Tibial nerve (tissue), 4 donors: ENCODE results near the gene DCXR. TPM values are rescaled to one million over a fixed set of nuclear protein-coding genes. Genes with fewer than 3 reads are reported as not detected.

ENCODE experiments used
- DNase-seq, 2 donors: peaks; one replicate each; pipeline ENCODE4 v3.0.0-alpha.2; 2019; ENCODE audit warnings: low spot score in 2 of 2
- H3K27ac ChIP-seq, 4 donors: fragments of 200-600 bp; sonication (generic) in 3 of 4; one replicate each; pipeline ENCODE4 v1.5.1; 2017 to 2019; ENCODE audit warnings: mild to moderate bottlenecking in 1 of 4
- H3K27me3 ChIP-seq, 2 donors: fragments of 200-600 bp; sonication (generic) in 1 of 2; one replicate each; pipeline versions ENCODE4 v1.5.1 to v1.6.0; 2017 to 2019
- H3K36me3 ChIP-seq, 3 donors: fragments of 200-600 bp; sonication (generic); one replicate each; pipeline ENCODE4 v1.5.1; 2018 to 2019
- H3K4me1 ChIP-seq, 4 donors: fragments of 200-600 bp; sonication (generic) in 3 of 4; one replicate each; pipeline ENCODE4 v1.5.1; 2017 to 2019
- H3K4me3 ChIP-seq, 4 donors: fragments of 200-600 bp; sonication (generic) in 3 of 4; one replicate each; pipeline ENCODE4 v1.5.1; 2017 to 2019; ENCODE audit warnings: mild to moderate bottlenecking in 1 of 4, moderate library complexity in 1 of 4
- H3K9me3 ChIP-seq, 4 donors: fragments of 200-600 bp; sonication (generic) in 3 of 4; one replicate each; pipeline ENCODE4 v1.5.1; 2017 to 2019
- CTCF ChIP-seq, 5 experiments: fragments of 200-600 bp in 3 of 5; fragments of 450-650 bp in 2 of 5; sonication (generic) in 3 of 5; IDR thresholded peaks; one replicate each; pipeline ENCODE4 v1.5.1; 2016 to 2019; ENCODE audit warnings: antibody characterized with exemption in 5 of 5, mild to moderate bottlenecking in 3 of 5, moderate library complexity in 2 of 5
- EP300 ChIP-seq, 2 donors: sonication (generic); formaldehyde crosslinking; IDR thresholded peaks; one replicate each; pipeline ENCODE4 v1.6.1; 2017; ENCODE audit warnings: antibody characterized with exemption in 2 of 2, mild to moderate bottlenecking in 1 of 2
- POLR2A ChIP-seq, 2 donors: fragments of 450-650 bp; IDR thresholded peaks; one replicate each; pipeline ENCODE4 v1.6.1; 2017; ENCODE audit warnings: antibody characterized with exemption in 2 of 2, mild to moderate bottlenecking in 2 of 2, moderate library complexity in 2 of 2
- WGBS, 2 donors: methylation state at CpG; one replicate each; pipeline ENCODE4 v1.1.5; 2018; 5-methylcytosine and 5-hydroxymethylcytosine counted together
- total RNA-seq, 4 donors: library from RNA; depleted of rRNA; stranded (reverse); fragments of >200 nt; gene quantifications; one replicate each; pipeline ENCODE4 v1.1.0, GENCODE V29; 2016

The DCXR gene
- total RNA-seq, 4 donors from 2014 or later, result 236 to 347 (median 269) TPM

GRCh38 chr17:82070611-82071010 lies 33.1 kb upstream of the DCXR start:
- peaks cover 0 to 9% (median 3%) of the 10 kb centered on the region in 4 donors for H3K4me1 ChIP-seq
- H3K9me3 ChIP-seq, result no peaks in the 10 kb centered on the region
- H3K27ac ChIP-seq, result no peak overlapping the region
- H3K27me3 ChIP-seq, result no peaks in the 10 kb centered on the region
- no peak overlapping the region for H3K4me3 ChIP-seq
- TF ChIP-seq CTCF (IDR thresholded peaks at IDR 0.05) (no peak), EP300 (IDR thresholded peaks at IDR 0.05) (no peak), POLR2A (IDR thresholded peaks at IDR 0.05) (no peak)
- no peaks in the 10 kb centered on the region for H3K36me3 ChIP-seq
- no peak for DNase-seq

- 19 to 26% methylated on average over 33 to 54 of the region's 88 CpGs for WGBS, 2 donors
- DNase-seq, result peak in 1 of 2 donors; percentile 20
- Histone ChIP-seq H3K9me3 (no peaks in the 10 kb centered on the region), H3K4me3 (peak within 1 kb of the TSS; percentile 71 to 97 (median 86)), H3K4me1 (peaks cover 0 to 30% (median 14%) of the 10 kb centered on the region in 4 donors), H3K27me3 (no peaks in the 10 kb centered on the region), H3K27ac (peak within 1 kb of the TSS; percentile 72 to 95 (median 91)), H3K36me3 (peaks cover 0 to 35% (median 6%) of the 10 kb centered on the region in 3 donors)
- TF ChIP-seq EP300 (IDR thresholded peaks at IDR 0.05) (peak in 1 of 2 donors; percentile 82), POLR2A (IDR thresholded peaks at IDR 0.05) (peak in 1 of 2 donors; percentile 53), CTCF (IDR thresholded peaks at IDR 0.05) (peak in 1 of 5 experiments; percentile 51)
Measured at GRCh38 chr17:82065638-82066303, 28.3 kb upstream of the DCXR start, which contains the start of gene DUS1L. Gene DUS1L (minus strand): TSS chr17:82065804. CDS start chr17:82065059, 745 bp downstream.

GRCh38 chr17:82065193-82065637 lies 27.7 kb upstream of the DCXR start:
- H3K4me1 ChIP-seq, result peaks cover 0 to 30% (median 14%) of the 10 kb centered on the region in 4 donors
- peaks cover 0 to 40% (median 10%) of the 10 kb centered on the region in 3 donors for H3K36me3 ChIP-seq
- no peaks in the 10 kb centered on the region for H3K27me3 ChIP-seq
- 0% methylated on average over 7 to 37 of the region's 47 CpGs for WGBS, 2 donors
- no peaks in the 10 kb centered on the region for H3K9me3 ChIP-seq
- no peak for TF ChIP-seq CTCF (IDR thresholded peaks at IDR 0.05)
- TF ChIP-seq EP300 (IDR thresholded peaks at IDR 0.05), result no peak
- TF ChIP-seq POLR2A (IDR thresholded peaks at IDR 0.05), result no peak
- H3K27ac ChIP-seq, result peak overlapping the region; percentile 72 to 93 (median 84)
- H3K4me3 ChIP-seq, result peak overlapping the region; percentile 71 to 97 (median 86)
- no peak for DNase-seq

DNA sequence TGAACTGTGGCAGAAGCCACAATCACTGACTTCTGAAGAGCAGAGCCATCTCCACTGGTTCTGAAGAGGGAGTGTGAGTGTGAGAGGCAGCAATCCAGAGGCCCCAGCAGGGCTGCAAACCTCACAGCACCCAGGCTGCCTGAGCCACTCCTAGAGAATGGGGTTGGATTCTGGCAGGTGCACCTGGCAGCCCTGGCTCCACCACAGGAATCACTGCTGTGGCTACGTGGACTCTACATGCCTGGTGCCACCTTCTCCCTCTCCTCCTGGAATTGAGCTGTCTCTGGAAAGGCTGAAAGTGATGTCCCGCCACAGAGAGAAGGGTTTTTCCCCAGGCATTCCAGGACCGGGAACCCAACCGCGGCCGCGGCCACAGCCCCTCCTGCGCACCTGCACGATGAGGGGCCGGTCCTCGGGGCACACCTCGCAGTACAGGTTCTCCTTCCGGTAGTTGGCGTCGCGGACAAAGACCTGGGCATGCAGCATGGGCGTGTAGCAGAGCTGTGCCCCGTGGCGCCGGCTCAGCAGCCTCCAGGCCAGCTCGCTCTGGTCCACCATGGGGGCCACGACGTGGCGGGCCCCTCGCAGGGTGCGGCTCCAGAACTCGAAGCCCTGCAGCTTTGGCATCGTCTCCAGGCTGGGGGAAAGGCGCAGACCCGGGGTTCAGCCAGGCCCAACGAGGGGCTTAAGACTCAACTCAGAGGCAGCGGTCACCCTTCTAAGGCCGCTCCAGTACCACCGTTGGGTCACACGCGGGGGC lies 27.1 kb upstream of the DCXR start:
- DNase-seq, result no peak
- H3K4me1 ChIP-seq, result peaks cover 0 to 30% (median 14%) of the 10 kb centered on the region in 4 donors
- H3K36me3 ChIP-seq, result peaks cover 0 to 46% (median 15%) of the 10 kb centered on the region in 3 donors
- no peaks in the 10 kb centered on the region for H3K27me3 ChIP-seq
- 45% methylated on average over 27 to 30 of the region's 36 CpGs for WGBS, 2 donors
- no peaks in the 10 kb centered on the region for H3K9me3 ChIP-seq
- peak overlapping the region; percentile 72 to 93 (median 84) for H3K27ac ChIP-seq
- peak overlapping the region; percentile 71 to 97 (median 86) for H3K4me3 ChIP-seq
- no peak for TF ChIP-seq CTCF (IDR thresholded peaks at IDR 0.05)
- no peak for TF ChIP-seq POLR2A (IDR thresholded peaks at IDR 0.05)
- TF ChIP-seq EP300 (IDR thresholded peaks at IDR 0.05), result no peak
